HUES64 (cell line): ENCODE data around the gene LIMS1.

Experiments used
- H3K27ac ChIP-seq: 2 replicates; pipeline ENCODE4 v1.7.0; 2013; ENCODE audit warnings: low read depth, low read length, inconsistent platforms
- H3K27me3 ChIP-seq: 2 replicates; pipeline ENCODE4 v1.6.1; 2013; ENCODE audit warnings: mild to moderate bottlenecking, low read length; ENCODE audit not compliant: insufficient read depth
- H3K36me3 ChIP-seq: 2 replicates; pipeline ENCODE4 v1.6.1; 2013; ENCODE audit warnings: mild to moderate bottlenecking, low read length; ENCODE audit not compliant: insufficient read depth
- H3K4me1 ChIP-seq: 2 replicates; pipeline ENCODE4 v1.6.1; 2013; ENCODE audit warnings: mild to moderate bottlenecking, low read length, moderate library complexity; ENCODE audit not compliant: insufficient read depth
- H3K4me3 ChIP-seq: 2 replicates; pipeline ENCODE4 v1.5.1; 2013; ENCODE audit warnings: mild to moderate bottlenecking, low read length, moderate library complexity
- H3K9ac ChIP-seq: 2 replicates; pipeline ENCODE4 v1.6.1; 2013; ENCODE audit warnings: mild to moderate bottlenecking, low read depth, low read length
- H3K9me3 ChIP-seq: 2 replicates; pipeline ENCODE4 v1.6.1; 2013; ENCODE audit warnings: low read depth, low read length; ENCODE audit not compliant: insufficient read depth
- WGBS: fragments of 150-250, 120-280 bp; methylation state at CpG from one replicate; pipeline ENCODE4 v1.1.7; 2013; ENCODE audit warnings: missing lambda C conversion rate; 5-methylcytosine and 5-hydroxymethylcytosine counted together

Gene LIMS1

DNA sequence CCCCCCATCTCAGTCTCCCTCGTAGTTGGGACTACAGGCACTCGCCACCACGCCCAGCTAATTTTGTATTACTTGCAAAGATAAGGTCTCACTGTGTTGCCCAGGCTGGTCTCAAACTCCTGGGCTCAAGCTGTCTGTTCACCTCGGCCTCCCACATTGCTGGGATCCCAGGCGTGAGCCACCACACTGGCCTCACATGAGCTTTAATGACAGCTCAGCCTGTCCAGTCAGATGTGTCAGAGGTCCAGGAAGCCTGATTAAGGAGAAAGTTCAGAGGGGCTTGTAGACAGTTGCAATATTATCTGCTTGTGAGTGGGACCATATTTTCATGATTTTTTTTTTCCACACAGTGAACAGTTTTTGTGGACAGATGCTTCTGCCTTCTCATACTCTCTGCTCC, 82.0 kb downstream of the LIMS1 start:
- Histone ChIP-seq H3K9me3 (no peaks in the 10 kb centered on the region), H3K27ac (no peak overlapping the region), H3K9ac (no peak overlapping the region), H3K4me1 (peaks cover 16% of the 10 kb centered on the region), H3K36me3 (no peaks in the 10 kb centered on the region), H3K27me3 (no peaks in the 10 kb centered on the region), H3K4me3 (no peak overlapping the region)
- 96% methylated on average over 5 of the region's 5 CpGs for WGBS

DNA sequence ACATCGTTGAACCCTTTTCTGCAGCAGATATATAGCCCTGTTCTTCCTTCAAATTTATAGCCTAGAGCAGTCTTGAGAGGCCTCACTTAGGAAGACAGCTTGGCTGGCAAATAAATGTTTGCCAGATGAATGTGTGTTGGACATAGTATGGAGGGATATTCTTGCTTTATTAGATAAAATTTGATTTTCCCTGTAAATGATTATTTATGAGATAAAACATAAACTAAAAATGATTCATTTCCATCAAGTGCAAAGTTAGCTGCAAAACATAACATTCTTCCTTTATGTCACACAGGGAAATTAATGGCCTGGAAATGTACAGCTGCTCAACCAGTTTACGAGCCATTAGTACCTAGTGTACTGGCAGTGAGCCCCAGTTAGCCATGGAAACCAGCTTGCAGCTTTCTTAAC, 82.5 kb downstream of the LIMS1 start:
- H3K27ac ChIP-seq, result no peak overlapping the region
- H3K4me1 ChIP-seq, result peaks cover 20% of the 10 kb centered on the region
- H3K27me3 ChIP-seq, result no peaks in the 10 kb centered on the region
- no peak overlapping the region for H3K4me3 ChIP-seq
- no peaks in the 10 kb centered on the region for H3K9me3 ChIP-seq
- H3K36me3 ChIP-seq, result no peaks in the 10 kb centered on the region
- 94% methylated on average over 2 of the region's 2 CpGs for WGBS
- H3K9ac ChIP-seq, result no peak overlapping the region

DNA sequence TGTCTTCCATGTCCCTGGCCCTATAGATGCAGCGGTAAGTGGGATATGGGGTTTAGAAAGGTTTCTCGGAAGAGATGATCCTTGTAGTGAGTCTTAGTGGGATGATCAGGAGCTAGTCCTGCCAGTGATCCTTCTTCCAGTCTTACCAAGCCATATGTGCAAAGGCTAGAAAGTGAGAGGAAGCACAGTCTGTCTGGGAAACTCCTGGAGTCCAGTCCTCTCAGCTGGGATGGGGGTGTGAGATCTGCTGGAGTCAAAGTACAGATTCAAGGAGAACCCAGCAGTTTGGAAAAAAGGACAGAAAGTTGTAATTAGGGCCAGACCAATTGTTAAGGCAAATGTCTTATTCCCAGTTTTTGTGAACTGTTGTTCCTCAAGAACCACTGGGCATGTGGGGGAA, 83.3 kb downstream of the LIMS1 start:
- WGBS, result 98% methylated on average over 2 of the region's 2 CpGs
- Histone ChIP-seq H3K4me1 (peaks cover 29% of the 10 kb centered on the region), H3K27ac (no peak overlapping the region), H3K9me3 (no peaks in the 10 kb centered on the region), H3K36me3 (no peaks in the 10 kb centered on the region), H3K9ac (no peak overlapping the region), H3K4me3 (no peak overlapping the region), H3K27me3 (no peaks in the 10 kb centered on the region)

DNA sequence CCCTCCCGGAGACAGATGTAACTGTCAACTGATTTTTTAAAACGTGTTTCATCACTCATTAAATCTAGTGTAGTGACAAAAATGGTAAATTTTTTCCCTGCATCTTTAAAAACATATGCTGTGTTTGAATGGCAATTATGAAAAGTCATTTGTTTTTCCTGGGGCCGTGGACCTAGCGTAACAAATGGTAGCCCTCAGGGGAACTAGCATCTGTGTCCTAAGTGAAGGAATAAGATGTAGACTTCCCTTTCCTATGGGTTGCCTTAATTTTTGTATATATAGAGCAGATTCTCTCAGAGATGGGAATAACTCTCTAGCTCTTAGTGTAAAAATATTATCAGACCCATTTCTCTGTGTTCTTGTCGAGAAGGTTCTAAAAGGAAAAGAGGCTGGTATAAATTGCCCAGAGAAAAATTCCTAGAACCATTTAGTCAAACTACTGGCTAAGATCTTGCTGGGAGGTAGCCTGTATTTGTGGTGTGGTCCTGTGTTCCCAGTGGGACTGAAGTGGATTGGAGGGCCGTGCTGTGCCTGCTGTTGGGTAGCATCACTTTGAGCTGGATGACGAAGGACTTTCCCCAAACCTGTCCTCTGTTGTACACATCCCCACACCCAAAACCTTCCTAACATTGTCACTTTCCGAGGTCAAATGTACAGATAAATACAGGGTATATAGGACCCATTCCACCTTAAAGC, 85.8 kb downstream of the LIMS1 start:
- WGBS, result 76% methylated on average over 5 of the region's 8 CpGs
- Histone ChIP-seq H3K27ac (peak overlapping the region; percentile 83; the same call in 1 of the 2 replicates), H3K4me1 (peaks cover 42% of the 10 kb centered on the region), H3K4me3 (no peak overlapping the region), H3K36me3 (no peaks in the 10 kb centered on the region), H3K9me3 (no peaks in the 10 kb centered on the region), H3K9ac (no peak overlapping the region), H3K27me3 (no peaks in the 10 kb centered on the region)

DNA sequence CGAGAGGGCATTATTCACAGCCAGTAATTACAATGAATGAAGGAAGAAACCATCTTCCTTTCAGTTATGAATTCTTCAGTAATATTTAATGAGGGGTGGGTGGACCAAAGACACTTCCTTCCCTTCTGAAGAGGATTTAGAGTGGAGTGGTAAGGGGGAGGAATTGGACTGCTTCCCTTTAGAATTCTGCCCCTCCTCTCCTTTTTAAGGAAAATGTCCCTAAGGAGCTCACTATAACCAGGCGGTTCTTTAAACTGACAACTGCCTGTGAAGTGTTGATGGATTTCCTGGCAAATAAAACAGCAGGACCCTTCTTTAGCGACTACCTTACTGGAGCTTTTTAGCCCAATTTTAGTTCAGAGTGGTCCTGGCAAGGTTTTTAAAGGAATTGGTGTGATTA, 86.4 kb downstream of the LIMS1 start:
- no peaks in the 10 kb centered on the region for H3K36me3 ChIP-seq
- WGBS, result 15% methylated on average over 2 of the region's 3 CpGs
- no peak overlapping the region for H3K9ac ChIP-seq
- H3K27ac ChIP-seq, result peak overlapping the region; percentile 83
- H3K9me3 ChIP-seq, result no peaks in the 10 kb centered on the region
- peaks cover 45% of the 10 kb centered on the region for H3K4me1 ChIP-seq
- peak overlapping the region; percentile 52 for H3K4me3 ChIP-seq
- H3K27me3 ChIP-seq, result no peaks in the 10 kb centered on the region

DNA sequence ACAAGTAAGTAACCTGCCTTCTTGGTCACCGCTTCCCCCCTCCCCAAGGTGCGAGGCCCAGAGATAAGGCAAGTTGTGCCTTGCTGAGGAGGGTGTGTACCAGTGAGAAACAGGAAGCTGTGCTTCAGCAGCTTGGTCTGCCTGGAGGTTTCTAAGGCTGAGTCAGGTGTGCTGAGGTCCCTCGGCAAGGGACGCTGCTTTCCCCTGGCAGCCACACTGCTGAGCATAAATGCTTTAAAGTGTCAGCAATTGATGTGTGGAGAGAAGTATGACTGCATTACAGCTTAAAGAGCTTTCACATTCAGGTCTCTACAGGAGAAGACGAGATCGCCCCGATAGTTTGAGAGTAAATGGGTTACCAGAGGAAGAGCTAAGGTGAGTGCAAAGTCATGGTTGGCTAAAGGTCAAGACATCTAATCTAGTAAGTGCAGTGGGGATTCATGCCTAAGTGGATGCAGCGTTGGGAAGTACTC, 86.9 kb downstream of the LIMS1 start:
- H3K9me3 ChIP-seq, result no peaks in the 10 kb centered on the region
- WGBS, result 6% methylated on average over 7 of the region's 8 CpGs
- H3K9ac ChIP-seq, result peak overlapping the region; percentile 60
- peak overlapping the region; percentile 52 for H3K4me3 ChIP-seq
- peak overlapping the region; percentile 83 for H3K27ac ChIP-seq
- no peaks in the 10 kb centered on the region for H3K36me3 ChIP-seq
- H3K27me3 ChIP-seq, result no peaks in the 10 kb centered on the region
- H3K4me1 ChIP-seq, result peaks cover 50% of the 10 kb centered on the region

DNA sequence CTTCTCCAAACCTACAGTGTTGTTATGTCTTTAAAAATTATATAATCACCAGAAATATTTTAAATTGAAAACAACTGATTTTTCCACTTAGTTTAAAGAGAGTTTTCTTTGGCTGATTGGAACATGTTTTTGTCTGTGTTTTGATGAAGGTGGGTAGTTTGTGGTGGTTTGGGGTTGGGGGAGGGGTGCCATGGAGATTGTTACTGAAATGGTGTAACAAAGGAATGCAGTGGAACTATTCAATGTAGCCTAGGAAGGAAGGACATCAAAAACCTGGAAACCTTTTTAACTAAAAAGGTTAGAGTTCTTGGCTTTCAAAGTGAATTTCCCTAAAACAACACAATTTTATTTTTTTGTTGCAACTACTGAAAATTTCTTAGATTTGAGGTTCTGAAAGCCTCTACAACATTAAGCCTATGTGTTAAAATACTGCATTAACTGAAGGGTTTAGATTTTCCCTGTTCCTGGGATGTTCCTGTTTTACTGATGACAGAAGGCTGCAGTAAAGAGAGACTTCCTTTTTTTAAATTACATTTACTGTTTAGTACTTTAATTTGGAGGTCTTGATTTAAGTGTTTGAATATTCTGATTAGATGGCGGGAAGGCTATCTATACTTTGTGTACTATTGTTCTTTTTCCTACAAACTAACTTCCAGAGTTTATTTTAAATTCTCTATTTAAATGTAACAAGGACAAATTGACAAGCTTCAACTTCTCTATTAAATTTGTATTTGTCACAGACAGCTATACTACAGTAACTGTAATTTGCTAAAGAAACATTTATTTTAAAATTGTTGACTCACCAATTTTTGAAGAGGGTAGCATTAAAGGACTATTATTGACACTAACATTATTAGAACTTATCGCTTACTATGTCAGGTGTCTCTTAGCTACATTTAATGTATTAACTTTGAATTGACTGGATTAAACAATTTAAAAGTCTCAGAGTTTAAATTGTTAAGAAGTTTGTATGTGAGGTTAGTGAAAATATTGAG, 87.7 kb downstream of the LIMS1 start:
- no CpG with 5 or more reads among the region's 2 CpGs for WGBS
- Histone ChIP-seq H3K9ac (peak overlapping the region; percentile 60), H3K4me1 (peaks cover 50% of the 10 kb centered on the region), H3K27me3 (no peaks in the 10 kb centered on the region), H3K27ac (peak overlapping the region; percentile 83), H3K4me3 (peak overlapping the region; percentile 52), H3K9me3 (no peaks in the 10 kb centered on the region), H3K36me3 (no peaks in the 10 kb centered on the region)

DNA sequence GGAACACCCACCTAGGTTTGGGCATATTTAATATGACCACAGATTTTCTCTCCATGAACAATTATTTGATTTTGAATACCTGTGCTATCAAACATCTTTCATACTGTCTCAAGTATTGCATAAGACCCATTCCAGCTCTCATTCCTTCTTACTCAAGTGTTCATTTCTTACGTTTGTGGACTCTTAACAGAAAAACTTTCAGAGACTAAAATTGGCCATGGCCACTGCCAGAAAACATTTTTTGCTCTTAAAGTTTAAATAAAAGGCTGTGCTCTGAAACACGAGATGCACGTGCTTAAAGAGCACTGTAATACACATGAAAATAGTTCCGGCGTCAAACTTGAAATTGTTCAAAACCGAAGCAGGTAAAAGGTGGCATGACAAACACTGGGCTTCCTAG, 89.3 kb downstream of the LIMS1 start:
- Histone ChIP-seq H3K36me3 (no peaks in the 10 kb centered on the region), H3K4me3 (no peak overlapping the region), H3K27me3 (no peaks in the 10 kb centered on the region), H3K4me1 (peaks cover 50% of the 10 kb centered on the region), H3K9me3 (no peaks in the 10 kb centered on the region), H3K9ac (no peak overlapping the region), H3K27ac (no peak overlapping the region)
- 86% methylated on average over 6 of the region's 6 CpGs for WGBS

DNA sequence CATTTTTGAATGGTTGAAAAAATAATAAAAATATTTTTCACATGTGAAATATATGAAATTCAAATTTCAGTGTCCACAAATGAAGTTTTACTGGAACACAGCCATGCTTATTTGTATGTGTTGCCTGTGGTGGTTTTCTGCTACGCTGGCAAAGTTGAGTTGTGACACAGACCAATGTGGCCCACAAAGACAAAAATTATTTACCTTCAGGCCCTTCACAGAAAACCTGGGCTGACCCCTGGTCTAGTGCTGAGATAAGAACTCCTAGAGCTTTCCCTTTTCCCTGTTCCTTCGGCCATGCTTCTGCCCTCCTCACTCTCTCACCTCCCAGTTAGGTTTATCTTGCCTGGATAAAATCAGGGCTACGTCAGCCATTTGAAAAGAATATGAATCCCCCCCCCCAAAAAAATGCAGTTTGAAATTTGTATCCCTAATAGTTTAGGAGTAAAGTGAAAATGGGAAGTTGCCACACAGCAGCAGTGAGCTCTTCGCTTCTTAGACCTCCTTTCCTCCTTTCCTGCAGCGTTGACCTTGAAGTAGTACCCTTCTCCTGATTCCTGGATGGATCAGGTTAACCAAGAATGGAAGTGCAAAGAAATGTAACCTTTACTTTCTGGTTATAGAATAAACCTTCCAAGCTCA, 91.0 kb downstream of the LIMS1 start:
- 91% methylated on average over 4 of the region's 5 CpGs for WGBS
- H3K27ac ChIP-seq, result no peak overlapping the region

DNA sequence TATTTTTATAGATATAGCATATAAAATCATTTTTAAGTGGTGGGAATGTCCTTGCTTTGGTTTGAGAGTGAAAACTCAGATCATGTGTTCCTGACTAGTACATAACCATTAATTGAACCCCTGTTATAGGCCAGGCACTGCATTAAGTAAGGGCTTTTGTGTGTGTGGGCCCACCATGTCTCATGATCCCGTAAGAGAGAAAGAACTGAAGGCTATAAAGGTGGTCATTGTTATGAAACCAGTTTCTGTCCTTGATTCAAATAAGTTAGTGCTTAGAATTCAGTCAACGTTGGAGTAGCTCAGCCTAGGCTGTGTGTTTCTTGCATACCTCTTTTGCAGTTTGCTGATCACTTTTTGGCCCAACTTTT, 91.5 kb downstream of the LIMS1 start:
- peaks cover 39% of the 10 kb centered on the region for H3K4me1 ChIP-seq
- 65% methylated on average over 2 of the region's 2 CpGs for WGBS

More for the DNA sequence above, 91.0 kb downstream of the LIMS1 start:
- Histone ChIP-seq H3K4me1 (peaks cover 44% of the 10 kb centered on the region), H3K4me3 (no peak overlapping the region), H3K27me3 (no peaks in the 10 kb centered on the region), H3K9ac (no peak overlapping the region), H3K36me3 (no peaks in the 10 kb centered on the region), H3K9me3 (no peaks in the 10 kb centered on the region)

DNA sequence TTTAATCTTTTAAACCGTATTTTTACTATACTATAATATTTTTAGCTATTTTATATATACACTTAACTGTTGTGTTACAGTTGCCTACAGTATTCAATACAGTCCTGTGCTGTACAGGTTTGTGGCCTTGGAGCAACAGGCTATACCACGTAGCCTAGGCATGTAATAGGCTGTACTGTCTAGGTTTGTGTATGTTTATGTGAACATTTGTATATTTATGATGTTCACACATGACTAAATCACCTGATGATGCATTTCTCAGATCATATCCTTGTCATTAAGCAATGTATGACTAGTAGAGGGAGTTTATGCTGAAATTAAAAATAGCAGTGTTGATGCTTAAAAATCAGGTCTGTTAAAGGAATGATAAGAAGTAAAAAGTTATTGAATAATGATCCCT, 92.7 kb downstream of the LIMS1 start:
- Histone ChIP-seq H3K9me3 (no peaks in the 10 kb centered on the region), H3K36me3 (no peaks in the 10 kb centered on the region), H3K27ac (no peak overlapping the region), H3K27me3 (no peaks in the 10 kb centered on the region), H3K4me1 (peaks cover 27% of the 10 kb centered on the region), H3K4me3 (no peak overlapping the region), H3K9ac (no peak overlapping the region)
- 95% methylated on average over 1 of the region's 2 CpGs for WGBS

More for the DNA sequence above, 91.5 kb downstream of the LIMS1 start:
- Histone ChIP-seq H3K36me3 (no peaks in the 10 kb centered on the region), H3K27ac (no peak overlapping the region), H3K9me3 (no peaks in the 10 kb centered on the region), H3K9ac (no peak overlapping the region), H3K27me3 (no peaks in the 10 kb centered on the region), H3K4me3 (no peak overlapping the region)
